Upper lobe of left lung (tissue), 6 donors: ENCODE data around the gene NTNG2. TPM values are rescaled to one million over a fixed set of nuclear protein-coding genes. Genes with fewer than 3 reads are reported as not detected.
"Not testable (repeated sequence)": the region's sequence is repeated elsewhere in the genome, so short reads cannot be mapped to it uniquely, and the experiment has no call there.

ENCODE experiments used
- ATAC-seq, 2 donors: fragments of 200-7000 bp; cut with Tn5 transposase; one replicate each; pipeline ENCODE4 v1.9.1; 2022; ENCODE audit warnings: mild to moderate bottlenecking in 2 of 2, moderate library complexity in 2 of 2; ENCODE audit not compliant: low FRiP score in 2 of 2
- DNase-seq, 2 donors: peaks; one replicate each; pipeline ENCODE4 v3.0.0-alpha.2; 2019 to 2020
- H3K27ac ChIP-seq, 4 donors: fragments of 200-600 bp; sonication (generic); one replicate each; pipeline ENCODE4 v1.5.1; 2016 to 2019
- H3K27me3 ChIP-seq, 4 donors: fragments of 200-600 bp; sonication (generic); one replicate each; pipeline ENCODE4 v1.5.1; 2017 to 2019
- H3K36me3 ChIP-seq, 4 donors: fragments of 200-600 bp; sonication (generic); one replicate each; pipeline ENCODE4 v1.5.1; 2016 to 2019
- H3K4me1 ChIP-seq, 4 donors: fragments of 200-600 bp; sonication (generic); one replicate each; pipeline ENCODE4 v1.5.1; 2018 to 2019
- H3K4me3 ChIP-seq, 4 donors: fragments of 200-600 bp; sonication (generic); one replicate each; pipeline ENCODE4 v1.5.1; 2017 to 2019; ENCODE audit warnings: mild to moderate bottlenecking in 2 of 4, moderate library complexity in 1 of 4
- H3K9me3 ChIP-seq, 4 donors: fragments of 200-600 bp; sonication (generic); one replicate each; pipeline ENCODE4 v1.5.1; 2018 to 2019
- CTCF ChIP-seq, 6 experiments: fragments of 450-650 bp in 4 of 6; fragments of 200-600 bp in 2 of 6; sonication (generic) in 2 of 6; IDR thresholded peaks; one replicate each; pipeline ENCODE4 v1.5.1; 2016 to 2019; ENCODE audit warnings: antibody characterized with exemption in 6 of 6
- EP300 ChIP-seq, 4 donors: sonication (generic); formaldehyde crosslinking; IDR thresholded peaks; one replicate each; pipeline ENCODE4 v1.5.1; 2017; ENCODE audit warnings: antibody characterized with exemption in 4 of 4, control low read depth in 2 of 4
- POLR2A ChIP-seq, 4 donors: fragments of 450-650 bp; IDR thresholded peaks; one replicate each; pipeline ENCODE4 v1.5.1; 2016 to 2017; ENCODE audit warnings: antibody characterized with exemption in 4 of 4, mild to moderate bottlenecking in 2 of 4
- POLR2AphosphoS5 ChIP-seq, 2 donors: sonication (generic); formaldehyde crosslinking; IDR thresholded peaks; one replicate each; pipeline ENCODE4 v1.5.1; 2017; ENCODE audit warnings: antibody characterized with exemption in 2 of 2
- WGBS, 2 donors: methylation state at CpG; one replicate each; pipeline ENCODE4 v1.1.5; 2017 to 2018; 5-methylcytosine and 5-hydroxymethylcytosine counted together
- total RNA-seq, 6 donors: library from RNA; depleted of rRNA in 4 of 6; stranded (reverse); fragments of >200 nt in 4 of 6; gene quantifications; one replicate each; pipeline versions ENCODE4 v1.1.0 to v1.2.1, GENCODE V29; 2016 to 2021
- donor health status: DM: no; HTN: no; CAD: no; lungs with moderate emphysema.
- donor health status: DM: no; HTN: yes; CAD: no; lungs with severe emphysema.

Gene NTNG2
- total RNA-seq, 6 donors from 2014 or later, result 2.1 to 8.2 (median 4.3) TPM

DNA sequence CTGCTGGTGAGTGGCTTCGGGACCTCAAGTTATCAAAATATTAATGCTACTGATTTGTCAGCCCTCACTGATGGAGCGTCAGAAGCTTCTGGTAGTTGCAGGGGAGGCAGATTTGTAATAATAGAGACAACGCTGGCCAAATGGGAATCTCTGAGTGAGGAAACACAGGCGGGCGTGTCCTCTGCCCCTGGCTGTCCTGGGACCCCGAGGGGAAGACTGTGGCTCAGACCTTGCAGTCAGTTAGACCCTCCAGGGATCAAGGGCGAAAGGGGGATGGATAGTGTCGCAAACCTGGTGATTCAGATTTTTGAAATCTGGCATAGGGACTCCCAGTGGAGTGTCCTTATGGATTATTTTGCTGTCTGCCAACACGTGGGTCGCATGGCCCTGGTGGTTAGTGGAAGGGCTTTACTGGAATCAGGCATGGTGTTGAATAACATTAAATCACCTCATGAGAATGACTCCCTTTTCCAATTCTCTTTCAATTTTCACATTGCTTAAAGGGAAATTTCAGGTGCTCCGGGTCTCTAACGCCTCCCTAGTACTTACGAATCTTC is 35.1 kb upstream of the NTNG2 start:
- H3K9me3 ChIP-seq, result no peaks in the 10 kb centered on the region
- H3K4me1 ChIP-seq, result peaks cover 5 to 12% (median 7%) of the 10 kb centered on the region in 4 donors
- TF ChIP-seq EP300 (IDR thresholded peaks at IDR 0.05), result no peak
- TF ChIP-seq CTCF (IDR thresholded peaks at IDR 0.05), result no peak
- no peak for TF ChIP-seq POLR2AphosphoS5 (IDR thresholded peaks at IDR 0.05)
- no peak for TF ChIP-seq POLR2A (IDR thresholded peaks at IDR 0.05)
- peak overlapping the region in 1 of 4 donors; percentile 17 for H3K4me3 ChIP-seq
- 65 to 70% methylated on average over 13 of the region's 13 CpGs for WGBS, 2 donors
- H3K27ac ChIP-seq, result peak overlapping the region in 2 of 4 donors; percentile 1 to 51
- no peaks in the 10 kb centered on the region for H3K27me3 ChIP-seq
- no peaks in the 10 kb centered on the region for H3K36me3 ChIP-seq
- ATAC-seq, result no peak
- no peak for DNase-seq

DNA sequence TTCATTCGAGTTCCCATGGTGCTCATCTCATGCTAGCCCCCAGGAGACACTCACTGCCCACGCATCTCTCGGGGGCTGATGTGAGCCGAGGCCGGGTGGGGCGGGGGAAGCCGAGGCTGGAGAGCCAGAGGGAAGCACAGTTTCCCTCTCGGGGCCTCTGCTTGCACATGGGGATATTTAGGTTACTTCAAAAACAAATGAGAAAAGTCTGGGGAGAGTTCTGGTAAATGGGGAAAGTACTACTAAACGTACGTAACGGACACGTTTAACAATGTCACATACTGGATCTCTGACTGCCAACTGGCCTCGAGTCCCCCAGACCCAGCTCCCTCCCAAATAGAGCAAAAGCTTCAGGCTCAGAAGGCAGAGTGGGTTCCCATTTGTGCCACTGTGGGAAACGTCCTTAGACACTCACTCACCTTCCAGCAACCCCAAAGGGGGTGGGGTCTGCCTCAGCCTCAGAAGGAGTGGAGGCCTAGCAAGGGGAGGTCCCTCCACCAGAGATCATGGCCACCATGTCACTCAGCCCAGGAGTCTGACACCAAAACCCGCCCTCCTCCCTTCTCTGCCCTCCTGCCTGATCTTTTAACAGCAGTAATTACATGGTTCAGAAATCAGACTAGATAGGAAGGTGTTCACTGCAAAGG is 33.8 kb upstream of the NTNG2 start:
- TF ChIP-seq POLR2A (IDR thresholded peaks at IDR 0.05), result no peak
- TF ChIP-seq EP300 (IDR thresholded peaks at IDR 0.05), result no peak
- no peak for TF ChIP-seq POLR2AphosphoS5 (IDR thresholded peaks at IDR 0.05)
- no peak for TF ChIP-seq CTCF (IDR thresholded peaks at IDR 0.05)
- no peaks in the 10 kb centered on the region for H3K27me3 ChIP-seq
- 80 to 82% methylated on average over 15 of the region's 15 CpGs for WGBS, 2 donors
- ATAC-seq (no peak), DNase-seq (no peak)
- no peak overlapping the region for H3K27ac ChIP-seq
- no peaks in the 10 kb centered on the region for H3K36me3 ChIP-seq
- no peaks in the 10 kb centered on the region for H3K9me3 ChIP-seq
- no peak overlapping the region for H3K4me3 ChIP-seq
- peaks cover 5 to 12% (median 7%) of the 10 kb centered on the region in 4 donors for H3K4me1 ChIP-seq

GRCh38 chr9:132129535-132129934 is 32.3 kb upstream of the NTNG2 start:
- ATAC-seq, result peak in 1 of 2 donors; percentile 41
- Histone ChIP-seq H3K27me3 (no peaks in the 10 kb centered on the region), H3K9me3 (no peaks in the 10 kb centered on the region), H3K4me1 (peaks cover 2 to 12% (median 6%) of the 10 kb centered on the region in 4 donors), H3K27ac (no peak overlapping the region), H3K36me3 (no peaks in the 10 kb centered on the region), H3K4me3 (no peak overlapping the region)
- TF ChIP-seq EP300 (IDR thresholded peaks at IDR 0.05) (no peak), CTCF (IDR thresholded peaks at IDR 0.05) (no peak), POLR2A (IDR thresholded peaks at IDR 0.05) (no peak), POLR2AphosphoS5 (IDR thresholded peaks at IDR 0.05) (no peak)
- DNase-seq, result no peak
- WGBS, 2 donors, result 75 to 87% methylated on average over 5 to 12 of the region's 12 CpGs

- H3K4me1 ChIP-seq, H3K9me3 ChIP-seq, H3K27me3 ChIP-seq, H3K27ac ChIP-seq, H3K4me3 ChIP-seq, H3K36me3 ChIP-seq, ATAC-seq, DNase-seq: not testable (repeated sequence)
- 58 to 81% methylated on average over 2 to 5 of the region's 5 CpGs for WGBS, 2 donors
Measured at GRCh38 chr9:132134085-132134484, 27.8 kb upstream of the NTNG2 start.

GRCh38 chr9:132135456-132135855 is 26.4 kb upstream of the NTNG2 start:
- Histone ChIP-seq H3K4me1 (no peaks in the 10 kb centered on the region), H3K36me3 (no peaks in the 10 kb centered on the region), H3K9me3 (no peaks in the 10 kb centered on the region), H3K4me3 (no peak overlapping the region), H3K27ac (no peak overlapping the region), H3K27me3 (no peaks in the 10 kb centered on the region)
- no peak for TF ChIP-seq EP300 (IDR thresholded peaks at IDR 0.05)
- no peak for TF ChIP-seq CTCF (IDR thresholded peaks at IDR 0.05)
- TF ChIP-seq POLR2AphosphoS5 (IDR thresholded peaks at IDR 0.05), result no peak
- TF ChIP-seq POLR2A (IDR thresholded peaks at IDR 0.05), result no peak
- 78 to 85% methylated on average over 5 of the region's 5 CpGs for WGBS, 2 donors
- DNase-seq, result no peak
- ATAC-seq, result no peak
